Stromal cell of bone marrow (primary cell): ENCODE measurements around the gene DUSP2.
"Not testable (repeated sequence)": the region's sequence is repeated elsewhere in the genome, so short reads cannot be mapped to it uniquely, and the experiment has no call there.

ENCODE experiments used
- DNase-seq: peaks from one replicate; pipeline ENCODE4 v3.0.0-alpha.2; 2012; ENCODE audit warnings: low read depth

The DUSP2 gene

DNA sequence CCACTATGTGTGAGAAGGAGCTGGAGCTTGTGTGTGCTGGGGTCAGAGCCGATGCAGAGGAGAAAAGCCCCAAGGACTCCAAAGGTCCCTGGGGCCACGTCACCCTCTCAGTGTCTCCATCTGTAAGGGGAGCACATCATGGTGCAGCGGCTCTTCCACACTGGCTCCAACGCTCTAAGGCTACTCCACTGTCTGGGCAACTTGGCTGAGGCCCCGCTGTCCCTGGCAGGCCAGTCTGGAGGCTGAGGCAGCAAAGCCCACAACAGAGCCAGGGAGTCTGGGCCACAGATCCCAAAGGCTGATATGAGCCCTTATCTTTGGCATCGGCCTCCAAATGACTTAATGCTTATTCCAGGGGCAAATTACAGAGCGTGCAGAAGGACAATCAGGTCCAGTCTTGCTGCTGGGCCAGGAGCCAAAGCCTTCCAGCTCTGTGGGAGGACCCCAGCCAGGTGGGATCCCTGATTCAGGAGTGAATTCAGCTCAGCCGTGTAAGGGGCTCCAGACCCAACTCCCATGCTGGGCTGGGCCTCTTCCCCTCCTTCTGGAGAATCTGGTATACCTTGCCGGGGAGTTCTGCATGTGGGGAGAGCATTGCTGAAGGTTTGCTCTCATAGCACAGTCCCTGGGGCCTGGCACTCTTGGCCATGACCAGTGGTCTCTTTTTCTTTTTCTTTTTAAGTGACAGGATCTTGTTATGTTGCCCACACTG is 1.8 kb upstream of the DUSP2 start:
- DNase-seq = no peak

DNA sequence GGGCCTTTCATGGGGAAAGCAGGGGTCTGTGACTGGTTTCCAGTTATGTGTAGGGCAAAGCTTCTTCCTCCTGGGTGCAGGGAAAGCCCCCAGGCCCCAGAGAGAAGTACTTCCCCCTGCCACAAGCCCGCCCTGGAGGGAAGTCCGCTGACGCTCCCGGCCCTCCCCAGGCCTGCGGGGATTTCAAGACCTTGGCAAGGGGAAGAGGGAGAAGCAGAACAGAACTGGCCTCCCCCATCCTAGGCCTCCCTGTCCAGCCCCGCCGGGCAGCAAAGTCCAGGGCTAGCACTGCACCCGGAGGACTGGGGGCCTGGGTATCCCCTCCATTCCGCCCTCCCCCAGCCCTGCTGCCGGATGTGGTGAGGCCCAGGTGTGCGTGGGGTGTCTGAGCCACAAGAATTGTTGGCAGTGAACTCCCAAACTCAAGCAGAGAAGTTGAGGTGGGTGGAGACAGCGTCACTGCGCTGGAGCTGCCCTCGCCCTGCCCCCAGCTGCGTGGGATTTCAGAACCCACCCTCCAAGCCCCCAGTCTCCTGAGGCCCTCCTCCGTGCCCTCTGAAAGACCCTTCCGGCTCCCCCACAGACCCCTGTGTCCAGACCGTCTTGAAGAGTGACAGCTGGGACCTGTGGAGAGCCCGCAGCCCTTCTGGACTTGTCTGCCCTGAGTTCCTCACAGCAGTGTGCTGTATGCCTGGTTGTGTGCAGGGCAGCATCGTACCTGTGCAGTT is 1.1 kb upstream of the DUSP2 start:
- DNase-seq = no peak

DNA sequence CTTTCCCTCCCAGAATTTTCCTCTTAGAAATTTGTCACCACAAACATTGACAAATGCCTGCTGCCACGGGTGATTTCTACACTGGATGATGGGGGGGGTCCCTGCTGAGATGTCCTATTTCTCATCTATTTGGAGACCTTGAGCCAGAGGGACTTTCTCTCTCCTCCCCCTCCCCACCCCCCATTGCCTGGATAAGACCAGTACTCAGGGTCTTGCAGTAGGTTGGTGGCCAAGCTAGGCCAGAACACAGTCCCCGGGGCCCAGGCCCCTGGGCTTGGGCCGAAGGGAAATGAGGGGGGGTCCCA is 560 bp upstream of the DUSP2 start:
- DNase-seq = no peak

DNA sequence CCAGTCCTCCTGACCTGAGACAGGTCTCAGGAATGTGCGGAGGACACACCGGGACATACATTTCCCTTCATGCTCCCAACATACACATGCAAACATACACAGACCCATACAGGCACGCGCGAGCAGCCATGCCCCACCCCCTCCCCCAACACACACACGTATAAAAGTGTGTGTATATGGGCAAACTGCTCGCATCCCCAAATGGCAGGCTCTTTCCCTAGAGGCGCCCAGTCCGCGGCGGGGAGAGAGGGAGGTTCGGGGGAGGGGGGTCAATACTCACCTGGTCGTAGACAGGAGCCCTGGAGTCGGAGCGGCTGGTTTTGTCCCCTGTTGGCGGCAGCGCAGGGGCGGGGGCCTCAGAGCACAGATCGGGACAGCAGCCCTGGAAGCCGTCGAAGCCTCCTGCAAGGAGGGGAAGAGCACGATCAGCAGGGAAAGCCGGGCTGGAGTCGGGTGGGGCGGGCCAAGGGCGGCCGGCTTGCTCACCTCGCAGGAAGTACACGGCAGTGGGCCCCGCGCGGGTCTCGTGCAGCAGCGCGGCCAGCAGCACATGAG is 682 bp downstream of the DUSP2 start:
- no peak for DNase-seq

DNA sequence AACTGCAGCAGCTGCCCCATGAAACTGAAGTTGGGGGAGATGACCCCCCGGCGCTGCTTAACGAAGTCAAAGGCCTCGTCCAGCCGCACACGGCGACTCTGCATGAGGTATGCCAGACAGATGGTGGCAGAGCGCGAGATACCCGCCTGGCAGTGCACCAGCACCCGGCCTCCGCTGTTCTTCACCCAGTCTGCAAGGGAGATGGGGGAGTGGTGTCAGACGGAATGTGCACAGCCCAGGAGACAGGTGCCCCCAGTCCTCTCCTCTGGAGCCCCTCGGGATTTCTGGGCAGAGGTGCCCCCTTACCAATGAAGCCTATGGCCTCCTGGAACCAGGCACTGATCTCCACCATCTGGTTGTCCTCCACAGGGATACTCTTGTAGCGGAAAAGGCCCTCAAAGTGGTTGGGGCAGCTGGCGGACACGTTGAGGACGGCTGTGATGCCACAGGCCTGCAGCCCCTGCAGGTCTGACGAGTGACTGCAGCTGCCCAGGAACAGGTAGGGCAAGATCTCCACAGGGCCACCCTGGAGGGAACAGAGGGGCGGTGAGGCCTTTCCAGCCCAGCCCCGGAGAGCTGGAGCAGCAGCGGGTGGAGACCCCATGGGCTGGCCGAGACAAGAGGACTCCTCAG is 1.3 kb downstream of the DUSP2 start:
- DNase-seq = no peak

DNA sequence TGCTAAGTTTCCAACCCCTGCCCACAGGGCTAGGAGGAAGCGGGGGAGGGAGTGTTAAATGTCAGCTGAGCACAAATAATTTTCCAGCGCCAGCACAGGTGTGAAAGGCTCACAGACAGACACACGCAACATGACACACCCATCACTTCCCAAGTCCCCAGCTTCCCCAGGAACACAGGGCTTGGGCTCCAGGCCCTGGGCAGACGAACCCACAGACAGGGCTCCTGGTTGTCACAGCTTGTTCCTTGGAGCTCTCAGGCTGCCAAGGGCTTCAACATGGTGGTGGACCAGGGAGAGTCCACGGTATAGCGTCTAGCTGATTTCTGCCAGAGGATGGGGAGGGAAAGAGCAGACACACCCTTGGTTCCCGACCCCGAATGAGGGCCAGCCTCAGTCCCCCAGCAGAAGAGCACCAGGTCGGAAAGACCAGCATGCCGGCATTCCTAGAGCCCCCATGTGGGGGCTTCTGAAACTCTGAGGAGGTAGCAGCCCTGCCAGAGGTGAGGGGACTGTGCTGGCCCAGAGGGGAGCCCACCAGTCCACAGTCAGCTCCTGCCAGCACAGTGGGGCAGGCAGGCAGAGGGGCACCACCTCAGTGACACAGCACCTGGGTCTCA is 1.9 kb downstream of the DUSP2 start:
- DNase-seq = no peak

DNA sequence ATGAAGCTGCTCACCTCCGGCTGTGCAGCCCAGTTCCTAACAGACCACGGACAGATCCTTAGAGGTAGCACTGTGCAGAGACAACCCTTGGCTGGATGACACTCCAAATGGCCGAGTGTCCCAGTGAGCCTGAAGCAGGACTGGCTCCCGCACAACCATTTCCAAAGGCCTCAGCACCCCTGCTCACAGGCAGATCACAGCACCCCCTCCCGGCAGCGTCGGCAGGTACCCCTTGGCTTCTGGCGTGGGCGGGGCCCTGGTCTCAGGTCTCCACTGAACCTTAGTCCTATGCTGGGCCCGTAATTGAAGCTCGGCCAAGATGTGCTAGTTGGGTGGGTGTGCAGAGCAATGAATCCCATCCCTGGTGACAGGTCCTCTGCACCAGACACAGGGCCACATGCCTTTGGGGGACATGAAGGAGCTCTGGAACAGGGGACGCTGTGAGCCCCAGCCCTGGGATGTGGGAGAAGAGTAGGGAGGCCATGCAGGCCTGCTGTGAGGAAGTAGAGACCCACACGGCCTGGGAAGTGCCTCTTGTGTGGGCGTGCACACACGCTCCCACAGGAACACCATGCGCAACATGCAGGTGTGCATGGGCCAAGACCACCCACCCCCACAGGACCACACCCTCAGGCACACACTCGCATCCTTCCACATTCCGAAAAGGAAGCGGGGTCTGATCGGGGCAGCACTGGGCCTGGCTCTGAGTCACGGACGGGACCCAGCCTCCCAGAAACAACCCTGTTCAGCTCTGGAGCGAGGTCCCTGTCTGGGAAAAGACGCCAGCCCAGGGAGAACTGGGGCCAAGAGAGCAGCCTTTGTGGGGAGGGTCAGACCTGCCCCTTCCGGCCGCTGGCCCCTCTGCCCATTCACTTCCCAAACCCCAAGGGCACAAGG is 2.8 kb downstream of the DUSP2 start:
- no peak for DNase-seq

DNA sequence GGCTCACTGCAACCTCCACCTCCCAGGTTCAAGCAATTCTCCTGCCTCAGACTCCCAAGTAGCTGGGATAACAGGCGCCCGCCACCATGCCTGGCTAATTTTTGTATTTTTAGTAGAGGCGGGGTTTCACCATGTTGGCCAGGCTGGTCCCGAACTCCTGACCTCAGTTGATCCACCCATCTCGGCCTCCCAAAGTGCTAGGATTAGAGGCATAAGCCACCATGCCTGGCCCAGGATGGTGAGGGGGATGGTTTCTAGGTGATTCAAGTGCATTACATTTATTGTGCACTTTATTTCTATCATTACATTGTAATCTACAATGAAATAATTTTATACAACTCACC is 3.6 kb downstream of the DUSP2 start:
- DNase-seq = not testable (repeated sequence)

DNA sequence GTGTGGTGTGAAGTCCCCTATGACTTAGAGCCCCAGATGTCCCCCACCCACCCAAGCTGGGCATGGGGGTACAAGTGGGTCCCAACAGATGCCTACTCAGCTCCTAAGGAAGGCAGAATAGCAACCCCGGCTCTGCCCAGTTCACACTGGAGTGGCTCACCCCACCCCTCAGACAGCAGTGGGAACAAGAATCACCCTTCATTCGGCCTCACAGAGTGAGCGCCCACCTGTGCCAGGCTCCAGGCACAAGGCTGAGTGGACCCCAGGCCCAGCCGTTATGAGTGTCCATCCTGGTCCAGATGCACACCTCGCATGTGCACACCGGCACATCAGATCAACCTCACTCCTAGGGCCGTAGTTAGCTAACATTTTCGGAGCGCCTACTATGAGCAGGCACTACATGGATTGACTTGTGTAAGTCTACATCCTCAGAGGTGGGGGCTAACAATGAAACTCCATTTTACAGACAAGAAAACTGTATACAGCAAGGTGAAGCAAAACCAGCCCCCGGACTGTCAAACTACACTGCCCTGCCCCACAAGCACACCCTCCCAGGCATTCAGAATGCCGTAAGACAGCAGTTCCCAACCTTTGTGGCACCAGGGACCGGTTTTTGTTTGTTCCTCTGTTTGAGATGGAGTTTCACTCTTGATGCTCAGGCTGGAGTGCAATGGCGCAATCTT is 4.2 kb downstream of the DUSP2 start:
- DNase-seq = no peak

DNA sequence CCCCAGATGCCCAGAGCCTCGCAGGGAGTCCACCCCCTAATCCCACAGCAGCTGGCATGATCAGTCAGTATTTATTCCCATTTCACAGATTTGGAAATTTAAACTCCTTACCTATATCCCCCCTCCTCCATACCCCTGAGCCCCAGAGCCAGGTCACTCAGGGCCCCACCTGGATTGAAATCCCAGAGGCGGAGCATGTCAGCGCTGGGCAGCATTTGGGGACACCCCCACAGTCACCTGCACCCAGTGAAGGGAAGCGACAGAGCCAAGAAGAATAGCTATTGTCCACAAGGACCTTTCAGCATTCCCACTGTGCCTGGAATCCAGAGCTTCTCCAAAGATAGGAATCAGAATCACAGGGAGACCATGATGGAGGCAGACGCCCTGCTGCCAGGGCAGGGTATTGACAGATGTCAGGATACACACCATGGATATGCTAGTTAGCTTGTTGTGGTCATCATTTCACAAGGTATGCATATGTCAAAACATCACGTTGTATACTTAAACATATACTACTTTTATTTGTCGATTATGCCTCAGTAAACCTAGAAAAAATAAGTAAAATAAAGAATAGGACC is 6.0 kb downstream of the DUSP2 start:
- DNase-seq = no peak

DNA sequence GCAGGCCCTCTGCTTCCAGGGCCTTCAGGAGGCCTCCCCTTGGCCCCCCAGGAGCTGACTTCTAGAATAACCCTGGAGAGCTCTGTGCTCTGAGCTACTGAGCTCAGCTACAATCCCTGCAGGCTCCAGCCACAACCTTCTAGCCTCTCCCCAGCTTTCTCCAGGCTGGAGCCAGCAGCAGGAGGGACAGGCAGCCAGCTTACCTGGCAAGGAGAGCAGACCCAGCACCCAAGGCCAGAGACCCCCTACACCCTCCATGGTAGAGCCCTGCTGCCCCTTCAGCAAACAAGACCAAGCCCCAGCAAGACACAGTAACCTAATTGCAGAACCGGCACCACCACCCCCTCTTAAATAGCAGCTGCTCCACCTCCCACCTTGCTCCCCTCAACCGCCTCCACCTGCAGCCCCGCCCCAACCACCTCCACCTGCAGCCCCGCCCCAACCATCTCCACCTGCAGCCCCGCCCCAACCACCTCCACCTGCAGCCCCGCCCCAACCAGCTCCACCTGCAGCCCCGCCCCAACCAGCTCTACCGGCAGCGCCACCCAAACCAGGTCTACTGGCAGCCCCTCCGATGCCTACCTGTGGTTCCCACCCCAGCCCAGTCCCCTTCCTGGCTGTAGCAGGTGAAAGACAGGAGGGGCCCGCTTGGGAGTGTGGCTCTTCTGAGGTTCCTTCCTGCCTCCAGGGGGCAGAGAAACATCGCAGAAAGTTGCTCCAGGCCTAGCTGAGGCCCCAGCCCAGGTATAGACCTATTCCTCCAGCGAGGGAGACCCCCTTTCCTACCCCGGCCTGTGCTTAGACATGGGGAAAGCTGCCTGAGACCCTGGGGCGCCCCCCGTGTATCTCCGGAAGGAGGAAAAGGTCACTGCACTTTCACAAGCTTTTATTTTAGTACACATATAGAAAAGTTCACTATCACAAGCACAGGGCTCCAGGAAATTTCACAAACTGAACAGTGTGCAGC is 6.8 kb downstream of the DUSP2 start, which contains the start of gene ASTL:
TSS of gene ASTL (minus strand) at position 324 of the 967 bp plus-strand sequence. CDS start at position 258, 66 bp downstream.
- DNase-seq = no peak

DNA sequence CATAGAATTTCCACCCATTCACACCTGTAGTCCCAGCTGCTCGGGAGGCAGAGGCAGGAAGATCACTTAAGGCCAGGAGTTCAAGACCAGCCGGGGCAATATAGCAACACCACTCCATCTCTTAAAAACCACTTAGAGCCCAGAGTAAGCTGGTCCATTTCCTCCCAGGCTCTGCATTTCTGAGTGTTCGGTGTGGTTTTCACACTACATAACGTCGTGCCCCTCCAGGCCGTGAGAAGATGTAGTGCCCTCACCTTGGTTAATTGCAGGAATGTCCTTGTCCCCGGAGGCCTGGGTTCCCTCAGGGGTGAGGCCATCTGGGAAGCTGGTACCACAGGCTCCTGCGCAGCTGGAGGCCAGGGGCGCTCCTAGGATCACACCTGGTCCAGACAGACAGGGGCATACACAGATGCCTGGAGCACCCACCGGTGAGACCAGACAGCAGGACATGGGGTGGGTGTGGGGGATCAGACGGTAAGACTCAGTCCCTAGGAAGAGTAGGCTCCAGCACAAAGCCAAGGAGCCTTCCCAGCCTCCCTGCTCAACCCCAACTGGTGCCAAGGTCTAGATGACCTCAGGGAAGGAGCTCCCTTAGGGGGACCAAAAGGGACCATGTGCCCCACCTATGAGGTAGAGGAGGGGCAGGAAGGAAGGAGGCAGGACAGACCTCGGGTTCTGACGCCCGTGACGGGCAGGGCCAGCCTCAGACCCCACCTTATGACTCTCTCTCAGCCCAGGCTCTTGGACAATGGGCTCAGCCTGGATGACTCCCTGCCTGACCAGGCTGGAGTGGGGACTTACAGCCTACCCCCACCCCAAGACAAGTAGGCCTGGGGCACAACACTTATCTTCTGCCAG is 7.7 kb downstream of the DUSP2 start:
- no peak for DNase-seq

DNA sequence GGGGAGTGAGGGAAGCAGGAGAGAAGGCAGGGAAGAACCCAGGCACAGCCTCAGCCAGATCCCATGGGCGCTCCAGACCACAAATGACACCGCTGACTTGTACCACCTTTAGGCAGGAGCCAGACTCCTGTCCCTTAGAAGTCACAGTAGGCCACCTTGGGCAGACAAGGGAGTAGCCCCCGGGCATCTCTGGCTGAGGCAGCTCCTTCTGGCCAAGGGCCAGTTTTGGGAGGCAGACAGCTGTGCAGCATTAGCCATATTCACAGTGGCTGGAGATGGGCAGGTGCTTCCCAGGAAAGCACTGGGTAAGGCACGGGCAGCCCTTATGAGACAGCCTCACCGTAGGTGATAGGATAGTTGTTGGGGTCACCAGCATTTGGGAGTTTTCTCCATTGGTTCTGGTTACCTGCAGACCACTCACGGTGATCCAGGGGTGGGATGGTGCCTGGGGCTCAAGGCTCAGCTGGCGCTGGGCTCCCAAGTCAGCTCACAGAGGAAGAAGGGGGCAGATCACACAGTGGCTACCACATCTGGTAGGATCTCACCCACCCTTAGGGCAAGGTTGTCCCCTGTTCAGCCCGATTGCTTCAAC is 9.0 kb downstream of the DUSP2 start:
- no peak for DNase-seq

DNA sequence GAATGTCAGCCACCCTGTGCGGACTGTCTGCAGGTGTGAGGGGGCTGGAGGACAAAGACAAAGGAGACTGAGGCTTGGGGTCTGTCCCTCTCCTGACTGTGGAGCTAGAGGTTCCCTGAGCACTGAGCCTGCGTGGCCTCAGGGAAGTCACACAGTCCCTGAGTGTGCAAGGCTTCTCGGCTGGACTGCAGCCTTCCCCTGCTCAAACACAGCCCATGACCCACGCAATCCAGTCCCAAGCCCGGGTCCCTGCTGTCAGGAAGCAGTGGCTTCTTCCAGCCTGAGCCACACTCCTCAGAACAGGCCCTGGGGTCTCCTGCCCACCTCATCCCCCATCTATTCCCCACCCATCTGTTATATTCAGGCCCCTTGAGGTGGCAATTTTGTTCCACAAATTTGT is 9.6 kb downstream of the DUSP2 start:
- DNase-seq = no peak

DNA sequence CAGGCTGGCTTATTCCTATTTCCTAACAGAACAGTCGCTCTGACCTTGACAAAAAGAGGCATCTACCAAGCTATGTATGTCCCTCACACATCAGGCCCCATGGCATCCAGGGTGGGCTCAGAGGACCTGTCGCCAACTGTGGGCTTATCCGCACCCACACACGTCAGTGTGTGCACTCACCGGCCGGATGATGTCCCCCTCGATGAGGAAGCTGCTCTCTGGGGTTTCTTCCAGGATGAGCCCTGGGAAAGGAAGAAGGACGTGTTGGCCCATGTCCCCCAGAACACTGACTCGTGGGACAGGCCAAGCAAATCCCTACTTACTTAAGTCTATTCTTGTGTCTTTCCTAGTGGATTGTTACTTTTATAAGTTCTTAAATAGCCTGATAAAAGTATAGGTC is 10.1 kb downstream of the DUSP2 start:
- DNase-seq = no peak

DNA sequence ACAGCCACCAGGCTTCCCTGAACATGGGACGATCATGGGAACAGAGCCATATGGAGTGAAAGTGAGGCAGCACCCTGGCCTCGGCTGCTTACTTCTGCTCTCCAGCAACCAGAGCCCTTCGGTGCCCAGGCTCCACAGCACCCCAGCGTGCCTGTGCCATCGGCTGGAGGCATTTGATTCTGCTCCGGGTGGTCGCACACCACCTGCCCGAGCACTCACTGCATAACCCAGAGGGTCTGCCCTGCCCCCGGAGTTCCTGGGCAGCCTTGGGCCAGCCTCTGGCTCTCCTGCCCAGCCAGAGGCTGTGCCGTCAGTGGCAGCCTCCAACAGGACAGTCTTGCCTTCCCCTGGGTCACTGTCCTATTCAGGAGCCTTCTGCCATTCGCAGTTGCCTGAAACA is 10.8 kb downstream of the DUSP2 start:
- no peak for DNase-seq

DNA sequence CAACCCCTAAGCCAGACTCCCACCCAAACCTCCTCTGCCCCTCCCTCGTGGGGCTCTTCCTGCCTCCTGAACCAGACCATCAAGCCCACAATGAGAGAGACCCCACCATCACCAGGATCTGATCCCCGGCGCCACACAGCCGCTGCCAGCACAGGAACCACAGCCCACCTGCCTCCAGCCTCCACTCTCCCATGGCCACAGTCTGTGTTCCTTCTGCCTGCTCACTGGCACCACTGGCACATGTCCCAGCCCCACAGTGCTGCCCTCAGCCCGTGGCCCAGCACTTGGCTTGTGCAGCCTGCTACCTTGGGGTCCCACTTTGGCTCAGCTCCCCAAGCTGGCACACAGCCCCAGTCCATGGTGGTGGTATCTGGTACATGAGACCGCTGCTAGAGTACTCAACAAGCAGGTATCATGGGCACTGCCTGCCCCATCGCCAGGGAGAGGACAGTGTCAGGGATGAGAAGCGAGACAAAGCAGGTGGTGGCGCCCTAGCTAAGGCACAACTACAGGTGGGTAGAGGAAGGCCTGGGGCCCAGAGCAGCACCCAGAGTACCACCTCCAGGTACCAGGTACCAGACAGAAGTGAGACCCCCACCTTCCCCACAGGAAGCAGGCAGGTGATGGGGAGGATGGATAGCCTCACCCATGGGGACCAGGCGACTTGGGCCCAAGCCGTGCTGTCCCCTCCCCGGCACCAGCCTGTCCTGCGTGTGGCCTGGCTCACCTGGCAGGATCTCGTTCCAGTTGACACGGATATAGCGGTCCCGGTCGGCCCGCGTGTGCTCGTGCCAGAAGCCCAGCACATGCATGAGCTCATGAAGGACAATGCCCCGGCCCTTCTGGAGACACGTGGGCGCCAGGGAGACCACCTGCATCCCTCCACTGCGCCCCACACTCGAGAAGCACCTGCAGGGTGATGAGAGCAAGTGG is 13.2 kb downstream of the DUSP2 start:
- DNase-seq = no peak
